Endodermal cell (in vitro differentiated cells): ENCODE results near the gene GYS1. TPM values are rescaled to one million over a fixed set of nuclear protein-coding genes. Genes with fewer than 3 reads are reported as not detected.
A peak's percentile ranks its signal among the peaks of the same experiment; 100 is the strongest.

ENCODE experiments used
- DNase-seq: peaks from one replicate; pipeline ENCODE4 v3.0.0-alpha.2; 2017
- H3K27ac ChIP-seq: 2 replicates; pipeline ENCODE4 v1.5.1; 2013; ENCODE audit warnings: mild to moderate bottlenecking, low read depth, low read length, moderate library complexity
- H3K27me3 ChIP-seq: 2 replicates; pipeline ENCODE4 v1.6.1; 2013; ENCODE audit warnings: mild to moderate bottlenecking, low read length, moderate library complexity; ENCODE audit not compliant: insufficient read depth, control insufficient read depth, poor library complexity, severe bottlenecking
- H3K36me3 ChIP-seq: 2 replicates; pipeline ENCODE4 v1.7.0; 2013; ENCODE audit warnings: mild to moderate bottlenecking, low read length, moderate library complexity; ENCODE audit not compliant: control insufficient read depth, insufficient read depth
- H3K4me1 ChIP-seq: one replicate; pipeline ENCODE4 v1.7.0; 2013; ENCODE audit warnings: low read length; ENCODE audit not compliant: control insufficient read depth, insufficient read depth
- H3K4me3 ChIP-seq: 2 replicates; pipeline ENCODE4 v1.5.1; 2013; ENCODE audit warnings: mild to moderate bottlenecking, low read length, moderate library complexity
- H3K9ac ChIP-seq: 2 replicates; pipeline ENCODE4 v1.6.1; 2013; ENCODE audit warnings: mild to moderate bottlenecking, low read length, moderate library complexity; ENCODE audit not compliant: poor library complexity, severe bottlenecking; ENCODE audit errors: extremely low read depth
- H3K9me3 ChIP-seq: 2 replicates; pipeline ENCODE4 v1.6.1; 2013; ENCODE audit warnings: mild to moderate bottlenecking, low read length, moderate library complexity; ENCODE audit not compliant: control insufficient read depth
- H3K27ac Mint-ChIP-seq: 2 replicates; pipeline ENCODE4 v1.8.0; 2020; ENCODE audit warnings: mixed read lengths
- H3K27me3 Mint-ChIP-seq: 2 replicates; pipeline ENCODE4 v1.8.0; 2021; ENCODE audit warnings: mild to moderate bottlenecking, mixed read lengths; ENCODE audit not compliant: insufficient read depth
- H3K36me3 Mint-ChIP-seq: 2 replicates; pipeline ENCODE4 v1.8.0; 2020; ENCODE audit warnings: low read depth, mixed read lengths
- H3K4me1 Mint-ChIP-seq: 2 replicates; pipeline ENCODE4 v1.8.0; 2020; ENCODE audit warnings: mixed read lengths
- H3K4me3 Mint-ChIP-seq: 2 replicates; pipeline ENCODE4 v1.8.0; 2020; ENCODE audit warnings: mild to moderate bottlenecking, moderate library complexity, mixed read lengths
- H3K9me3 Mint-ChIP-seq: 2 replicates; pipeline ENCODE4 v1.8.0; 2020; ENCODE audit warnings: mild to moderate bottlenecking, mixed read lengths
- WGBS, 2 experiments: methylation state at CpG; one replicate each; pipeline versions ENCODE4 v1.1.5 to v1.1.7; 2013; ENCODE audit warnings: missing lambda C conversion rate in 2 of 2, mixed read lengths in 1 of 2; ENCODE audit not compliant: insufficient coverage in 1 of 2, insufficient read length in 1 of 2; 5-methylcytosine and 5-hydroxymethylcytosine counted together
- total RNA-seq, 2 donors: library from RNA; stranded (reverse); fragmentation: NEBNext Ultra II Directional in 1 of 2; extraction: Animal tissue kit (Norgen Biotek cat#: 25700) in 1 of 2; gene quantifications; 2 replicates in 1 of 2; 3 replicates in 1 of 2; pipeline ENCODE4 v1.2.1, GENCODE V29; 2021
- TF ChIP-seq, protein P1 (sequence below): fragments of 200-600 bp; sonication (generic); conservative IDR thresholded peaks from 2 replicates; pipeline ENCODE4 v1.5.0; 2021; ENCODE audit warnings: antibody characterized with exemption, mild to moderate bottlenecking

The GYS1 gene
- total RNA-seq, 2 donors from 2014 or later = 63.5 to 69.1 TPM

- H3K4me1 ChIP-seq = no peaks in the 10 kb centered on the region
- Mint-ChIP-seq H3K9me3 (peaks cover 7% of the 10 kb centered on the region), H3K36me3 (peaks cover 1% of the 10 kb centered on the region), H3K4me3 (no peak overlapping the region), H3K27me3 (peaks cover 20% of the 10 kb centered on the region), H3K4me1 (peaks cover 14% of the 10 kb centered on the region), H3K27ac (no peak overlapping the region)
- H3K9ac ChIP-seq = no peak overlapping the region
- peaks cover 15% of the 10 kb centered on the region for H3K27me3 ChIP-seq
- H3K9me3 ChIP-seq = no peaks in the 10 kb centered on the region
- no peak overlapping the region for H3K4me3 ChIP-seq
- H3K36me3 ChIP-seq = no peaks in the 10 kb centered on the region
- TF ChIP-seq, protein P1, sequence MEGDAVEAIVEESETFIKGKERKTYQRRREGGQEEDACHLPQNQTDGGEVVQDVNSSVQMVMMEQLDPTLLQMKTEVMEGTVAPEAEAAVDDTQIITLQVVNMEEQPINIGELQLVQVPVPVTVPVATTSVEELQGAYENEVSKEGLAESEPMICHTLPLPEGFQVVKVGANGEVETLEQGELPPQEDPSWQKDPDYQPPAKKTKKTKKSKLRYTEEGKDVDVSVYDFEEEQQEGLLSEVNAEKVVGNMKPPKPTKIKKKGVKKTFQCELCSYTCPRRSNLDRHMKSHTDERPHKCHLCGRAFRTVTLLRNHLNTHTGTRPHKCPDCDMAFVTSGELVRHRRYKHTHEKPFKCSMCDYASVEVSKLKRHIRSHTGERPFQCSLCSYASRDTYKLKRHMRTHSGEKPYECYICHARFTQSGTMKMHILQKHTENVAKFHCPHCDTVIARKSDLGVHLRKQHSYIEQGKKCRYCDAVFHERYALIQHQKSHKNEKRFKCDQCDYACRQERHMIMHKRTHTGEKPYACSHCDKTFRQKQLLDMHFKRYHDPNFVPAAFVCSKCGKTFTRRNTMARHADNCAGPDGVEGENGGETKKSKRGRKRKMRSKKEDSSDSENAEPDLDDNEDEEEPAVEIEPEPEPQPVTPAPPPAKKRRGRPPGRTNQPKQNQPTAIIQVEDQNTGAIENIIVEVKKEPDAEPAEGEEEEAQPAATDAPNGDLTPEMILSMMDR = no peak
- DNase-seq = no peak
- WGBS, 2 experiments = 93 to 98% methylated on average over 6 to 7 of the region's 7 CpGs
- no peak overlapping the region for H3K27ac ChIP-seq
These were observed 54.9 kb downstream of the GYS1 start for GRCh38 chr19:48938256-48938655.

- H3K27me3 Mint-ChIP-seq = peaks cover 38% of the 10 kb centered on the region
- H3K36me3 Mint-ChIP-seq = no peaks in the 10 kb centered on the region
- no peak overlapping the region for H3K9ac ChIP-seq
- peaks cover 4% of the 10 kb centered on the region for H3K9me3 Mint-ChIP-seq
- no peaks in the 10 kb centered on the region for H3K9me3 ChIP-seq
- 95 to 98% methylated on average over 25 of the region's 25 CpGs for WGBS, 2 experiments
- H3K4me1 ChIP-seq = no peaks in the 10 kb centered on the region
- H3K27ac ChIP-seq = no peak overlapping the region
- H3K4me3 ChIP-seq = no peak overlapping the region
- H3K36me3 ChIP-seq = no peaks in the 10 kb centered on the region
- TF ChIP-seq, protein P1 = no peak
- no peak overlapping the region for H3K27ac Mint-ChIP-seq
- peaks cover 15% of the 10 kb centered on the region for H3K4me1 Mint-ChIP-seq
- no peak overlapping the region for H3K4me3 Mint-ChIP-seq
- DNase-seq = no peak
- H3K27me3 ChIP-seq = peaks cover 30% of the 10 kb centered on the region
These were observed 57.2 kb downstream of the GYS1 start for GRCh38 chr19:48935864-48936263.

GRCh38 chr19:48934837-48935236 is 58.3 kb downstream of the GYS1 start:
- Mint-ChIP-seq H3K36me3 (no peaks in the 10 kb centered on the region), H3K9me3 (no peaks in the 10 kb centered on the region), H3K27ac (no peak overlapping the region), H3K4me1 (peaks cover 15% of the 10 kb centered on the region), H3K4me3 (no peak overlapping the region), H3K27me3 (peaks cover 39% of the 10 kb centered on the region)
- Histone ChIP-seq H3K9me3 (no peaks in the 10 kb centered on the region), H3K36me3 (no peaks in the 10 kb centered on the region), H3K4me3 (no peak overlapping the region), H3K27ac (no peak overlapping the region), H3K4me1 (no peaks in the 10 kb centered on the region), H3K9ac (no peak overlapping the region), H3K27me3 (peaks cover 30% of the 10 kb centered on the region)
- TF ChIP-seq, protein P1 = peak; percentile 56
- 84 to 90% methylated on average over 14 to 19 of the region's 19 CpGs for WGBS, 2 experiments
- peak; percentile 78 for DNase-seq
